Activated CD4-positive, alpha-beta T cell treated with anti-CD3 and anti-CD28 coated beads for 48 hours (primary cell): ENCODE measurements around the gene ARHGAP32.
"Not testable (repeated sequence)": the region's sequence is repeated elsewhere in the genome, so short reads cannot be mapped to it uniquely, and the experiment has no call there.

ENCODE experiments used
- DNase-seq: peaks from one replicate; pipeline ENCODE4 v3.0.0-alpha.2; 2020

The ARHGAP32 gene

DNA sequence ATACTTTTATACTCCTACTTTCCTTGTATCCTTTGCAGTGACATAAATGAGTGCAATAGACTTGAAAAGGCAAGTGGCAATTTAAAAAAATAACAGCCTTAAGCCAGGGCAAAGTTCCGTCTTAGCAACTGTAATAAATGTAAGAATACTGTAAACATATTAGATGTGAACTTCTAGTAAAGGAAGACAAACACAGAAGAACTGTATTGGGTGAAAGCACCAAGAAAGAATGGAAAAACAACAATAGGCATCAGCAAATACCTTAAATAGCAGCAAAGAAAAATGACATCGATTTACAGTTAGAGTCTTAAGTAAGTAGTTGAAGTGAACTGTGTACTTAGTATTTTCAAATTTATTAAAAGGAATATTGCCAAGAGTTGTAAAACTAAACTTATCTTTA is 174.0 kb downstream of the ARHGAP32 start:
- DNase-seq: no peak

DNA sequence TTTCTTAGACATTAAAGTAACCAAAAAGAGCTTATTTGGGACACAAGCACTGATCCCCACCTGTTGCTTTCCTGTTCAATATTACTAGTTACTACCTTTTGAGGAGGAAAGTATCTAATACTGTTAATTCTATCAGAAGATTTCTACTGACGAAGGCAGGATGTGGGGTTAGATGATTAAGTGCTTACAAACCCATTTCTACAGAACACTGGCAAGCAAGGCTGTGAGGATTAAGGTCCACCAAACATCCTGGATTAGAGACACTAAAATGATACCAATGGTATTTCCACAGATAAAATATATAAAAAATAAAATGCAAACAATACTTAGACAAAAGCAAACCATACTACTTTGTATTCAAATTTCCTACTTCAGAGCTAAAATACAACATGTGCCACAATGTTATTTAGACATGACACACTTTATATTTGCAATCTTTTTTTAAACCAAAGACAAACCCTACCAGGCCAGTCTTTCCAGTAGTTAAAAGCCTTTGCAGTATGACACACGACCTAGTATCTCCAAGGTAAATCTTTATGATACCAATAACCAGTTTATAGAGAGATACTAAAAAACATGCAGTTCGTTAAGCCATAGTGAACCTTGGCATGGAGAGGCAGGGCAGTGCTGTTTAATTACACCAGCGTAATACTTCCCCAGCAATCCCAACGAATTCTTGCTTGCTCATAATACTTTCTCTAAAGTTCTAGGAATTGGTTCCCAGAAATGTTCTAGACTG is 178.2 kb downstream of the ARHGAP32 start:
- no peak for DNase-seq

- no peak for DNase-seq
Observed at GRCh38 chr11:129012880-129013279, 179.2 kb downstream of the ARHGAP32 start.

GRCh38 chr11:129006161-129006560 is 186.0 kb downstream of the ARHGAP32 start:
- DNase-seq: no peak

- DNase-seq: not testable (repeated sequence)
Observed at GRCh38 chr11:128999165-128999564, 193.0 kb downstream of the ARHGAP32 start.

GRCh38 chr11:128988242-128988970 is 203.7 kb downstream of the ARHGAP32 start:
- no peak for DNase-seq

DNA sequence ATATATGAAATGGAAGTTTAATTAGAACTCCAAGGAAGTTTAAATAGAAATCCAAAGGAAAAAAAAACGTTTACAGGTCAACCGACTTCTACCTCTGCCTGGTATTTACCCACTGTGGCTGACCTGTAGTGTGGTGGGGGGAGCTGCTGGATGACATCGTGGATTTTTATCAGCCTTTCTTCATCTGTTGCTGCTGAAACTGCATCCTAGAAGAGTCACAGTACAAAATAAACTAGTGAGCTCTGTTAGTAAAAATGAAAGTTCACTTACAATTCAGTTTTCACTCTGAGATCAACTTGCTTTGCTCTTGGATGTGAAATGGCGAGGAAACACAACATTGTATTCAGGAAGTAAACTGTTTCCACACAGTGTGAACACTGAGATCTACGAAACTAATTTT is 206.2 kb downstream of the ARHGAP32 start:
- DNase-seq: no peak

GRCh38 chr11:128983023-128983422 is 209.1 kb downstream of the ARHGAP32 start:
- no peak for DNase-seq

- no peak for DNase-seq
Observed at GRCh38 chr11:128981254-128981653, 210.9 kb downstream of the ARHGAP32 start.

DNA sequence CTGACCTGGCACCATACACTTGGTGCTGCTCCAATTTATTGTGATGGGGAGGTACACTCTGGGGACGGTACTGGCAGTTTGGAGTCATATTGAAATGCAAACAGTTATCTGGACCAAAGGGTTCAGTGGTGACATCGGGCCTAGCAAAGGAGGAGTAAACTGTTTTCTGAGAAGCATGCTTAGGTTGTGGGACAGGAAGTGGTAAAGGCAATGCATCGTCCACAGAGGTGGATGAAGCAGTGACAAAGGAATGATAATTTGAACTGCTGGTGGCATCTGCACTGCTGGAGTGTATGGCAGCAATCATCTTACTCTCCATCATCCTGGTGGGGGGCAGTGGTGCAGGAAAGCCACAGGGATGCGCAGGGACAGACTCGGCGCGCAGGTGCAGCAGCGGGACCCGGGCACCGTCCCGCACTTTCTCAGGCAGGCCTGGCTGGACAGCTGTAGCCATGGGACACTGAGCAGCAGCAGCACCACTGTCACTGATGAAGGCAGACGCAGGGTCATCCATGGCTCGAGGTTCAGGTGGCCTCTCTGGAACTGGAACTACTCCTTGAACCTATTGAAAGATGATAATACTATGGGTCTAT is 221.4 kb downstream of the ARHGAP32 start:
- no peak for DNase-seq

GRCh38 chr11:128968916-128969315 is 223.2 kb downstream of the ARHGAP32 start:
- no peak for DNase-seq

DNA sequence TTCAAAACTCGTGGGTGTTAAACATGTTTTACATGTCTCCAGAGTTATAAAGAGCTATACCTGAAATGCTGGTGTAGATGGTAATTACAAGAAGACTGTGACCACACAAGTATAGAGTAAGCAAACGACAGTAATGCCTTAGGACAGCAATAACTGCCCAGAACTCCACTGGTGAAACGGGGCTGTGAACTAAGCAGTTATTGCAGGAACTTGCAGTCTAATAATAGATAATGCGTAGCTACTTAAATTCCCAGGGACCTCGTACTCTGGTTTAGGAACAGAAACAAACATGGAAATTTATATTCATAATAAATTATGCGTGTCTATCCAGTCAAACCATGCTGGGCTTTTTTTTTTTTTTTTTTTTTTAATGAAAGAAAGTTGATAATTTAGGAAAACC is 224.5 kb downstream of the ARHGAP32 start:
- no peak for DNase-seq

DNA sequence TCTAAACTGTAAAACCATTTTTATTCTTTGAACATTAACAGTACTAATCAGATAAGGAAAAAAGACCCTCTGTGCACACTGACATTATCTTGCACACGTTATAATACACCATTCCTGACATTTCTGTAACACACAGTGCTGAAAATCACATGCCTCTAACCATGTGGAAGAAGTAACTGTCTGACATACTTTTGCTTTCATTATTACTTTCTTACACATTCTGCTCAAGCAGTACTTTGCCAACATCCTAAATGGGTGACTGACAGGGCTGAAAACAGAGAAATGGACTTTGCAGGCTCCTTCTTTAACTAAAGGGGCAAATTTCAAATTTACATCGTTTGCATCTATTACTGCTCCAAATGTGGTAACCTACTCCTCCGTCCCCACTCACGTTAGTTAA is 226.6 kb downstream of the ARHGAP32 start:
- DNase-seq: no peak

DNA sequence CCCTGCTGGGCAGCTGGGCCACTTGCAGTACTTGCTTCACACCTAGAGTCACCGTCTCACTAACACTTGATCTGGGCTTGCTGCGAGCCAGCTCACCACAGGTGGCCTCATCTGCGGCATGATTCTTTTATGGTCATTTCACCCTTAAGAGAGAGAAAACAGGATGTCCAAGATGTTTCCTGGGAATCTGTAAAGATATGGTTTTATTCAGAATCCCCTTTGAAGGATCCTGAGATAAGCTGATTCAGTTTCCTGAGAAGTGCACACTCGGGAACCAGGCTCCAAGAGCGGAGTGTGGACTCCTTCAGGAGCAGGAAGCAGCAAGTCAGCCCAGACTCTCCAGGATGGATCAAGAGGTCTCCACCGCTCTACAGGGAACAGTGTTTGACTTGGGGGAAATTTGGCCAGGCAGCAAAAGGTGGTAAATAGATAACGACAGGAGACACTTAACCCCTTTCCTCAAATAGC is 227.6 kb downstream of the ARHGAP32 start:
- DNase-seq: no peak

- no peak for DNase-seq
Observed at GRCh38 chr11:128963744-128964325, 228.3 kb downstream of the ARHGAP32 start.

- DNase-seq: no peak
Observed at GRCh38 chr11:128962896-128963295, 229.2 kb downstream of the ARHGAP32 start.

- DNase-seq: no peak
Observed at GRCh38 chr11:128961645-128962044, 230.5 kb downstream of the ARHGAP32 start.

DNA sequence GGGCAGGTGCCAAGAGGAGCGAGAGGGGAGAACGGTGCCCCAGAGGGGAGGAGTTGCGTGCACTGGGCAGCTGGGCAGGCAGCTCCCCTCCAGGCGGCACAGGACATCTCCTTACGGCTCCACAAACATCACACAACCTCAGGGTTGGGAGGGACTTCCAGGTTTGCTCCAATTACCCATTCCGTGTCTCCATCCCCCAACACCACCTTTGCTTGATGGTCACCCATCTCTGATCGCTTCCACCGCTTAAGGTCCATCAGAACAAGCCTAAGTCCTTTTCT is 235.0 kb downstream of the ARHGAP32 start:
- no peak for DNase-seq

- peak; percentile 9 for DNase-seq
Observed at GRCh38 chr11:128956401-128957201, 235.5 kb downstream of the ARHGAP32 start.

DNA sequence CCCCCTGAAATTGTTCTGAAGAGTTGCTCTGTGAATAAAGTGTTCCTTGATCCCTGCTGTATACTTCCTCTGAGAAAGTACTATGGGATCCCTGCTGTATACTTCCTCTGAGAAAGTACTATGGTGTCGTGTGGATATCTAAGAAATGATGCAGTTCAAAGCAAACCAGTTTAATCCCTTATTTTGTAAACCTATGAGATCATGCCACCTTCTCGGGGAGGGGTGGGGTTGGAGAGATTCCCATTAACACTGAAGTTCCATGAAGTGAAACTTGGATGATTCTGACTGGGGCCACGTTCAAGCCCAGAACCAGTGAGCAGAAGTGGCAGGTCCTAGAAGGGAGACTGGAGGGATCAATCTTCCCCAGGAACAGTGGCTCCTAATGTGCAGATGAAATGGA is 236.5 kb downstream of the ARHGAP32 start:
- DNase-seq: no peak

DNA sequence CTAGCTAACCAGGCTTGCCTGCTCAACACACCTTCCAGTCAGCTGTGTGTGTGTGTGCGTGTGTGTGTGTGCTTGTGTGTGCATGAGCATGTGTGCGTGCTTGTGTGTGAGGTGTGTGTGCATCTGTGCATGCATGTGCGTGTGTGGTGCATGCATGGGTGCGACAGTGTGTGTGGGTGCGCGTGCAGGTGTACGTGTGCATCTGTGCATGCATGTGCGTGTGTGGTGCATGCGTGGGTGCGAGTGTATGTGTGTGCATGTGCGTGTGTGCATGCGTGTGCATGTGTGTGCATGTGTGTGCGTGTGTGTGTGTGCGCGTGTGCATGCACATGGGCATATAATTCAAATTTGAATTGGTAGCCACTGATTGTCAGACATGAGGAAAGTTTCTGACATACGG is 239.0 kb downstream of the ARHGAP32 start:
- DNase-seq: no peak

DNA sequence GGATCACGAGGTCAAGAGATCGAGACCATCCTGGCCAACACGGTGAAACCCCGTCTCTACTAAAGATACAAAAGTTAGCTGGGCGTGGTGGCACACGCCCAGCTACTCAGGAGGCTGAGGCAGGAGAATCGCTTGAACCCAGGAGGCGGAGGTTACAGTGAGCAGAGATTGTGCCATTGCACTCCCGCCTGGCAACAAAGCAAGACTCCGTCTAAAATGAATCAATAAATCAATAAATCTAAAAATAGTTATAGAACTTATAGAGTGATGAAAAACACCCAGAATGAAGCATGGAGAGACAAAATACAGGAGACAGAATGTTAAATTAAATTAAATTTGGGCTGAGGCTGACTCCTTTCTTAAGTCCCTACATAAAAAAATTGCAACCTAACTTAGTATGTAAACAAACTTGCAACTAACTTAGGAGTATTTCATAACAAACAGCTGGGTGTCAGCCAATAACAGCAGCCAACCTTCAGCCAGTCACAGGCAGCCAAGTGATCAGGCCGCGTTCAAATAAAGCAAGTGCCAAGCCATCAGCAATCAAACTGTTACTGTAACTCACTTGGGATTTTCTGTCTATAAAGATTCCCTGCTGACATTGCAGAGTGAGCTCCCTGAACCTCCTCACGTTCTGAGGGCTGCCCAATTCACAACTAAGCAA is 242.2 kb downstream of the ARHGAP32 start:
- no peak for DNase-seq
